Tibial nerve (tissue), 4 donors: ENCODE measurements around the gene KIAA2012. TPM values are rescaled to one million over a fixed set of nuclear protein-coding genes. Genes with fewer than 3 reads are reported as not detected.
A peak's percentile ranks its signal among the peaks of the same experiment; 100 is the strongest.

Experiments used
- DNase-seq, 2 donors: peaks; one replicate each; pipeline ENCODE4 v3.0.0-alpha.2; 2019; ENCODE audit warnings: low spot score in 2 of 2
- H3K27ac ChIP-seq, 4 donors: fragments of 200-600 bp; sonication (generic) in 3 of 4; one replicate each; pipeline ENCODE4 v1.5.1; 2017 to 2019; ENCODE audit warnings: mild to moderate bottlenecking in 1 of 4
- H3K27me3 ChIP-seq, 2 donors: fragments of 200-600 bp; sonication (generic) in 1 of 2; one replicate each; pipeline versions ENCODE4 v1.5.1 to v1.6.0; 2017 to 2019
- H3K36me3 ChIP-seq, 3 donors: fragments of 200-600 bp; sonication (generic); one replicate each; pipeline ENCODE4 v1.5.1; 2018 to 2019
- H3K4me1 ChIP-seq, 4 donors: fragments of 200-600 bp; sonication (generic) in 3 of 4; one replicate each; pipeline ENCODE4 v1.5.1; 2017 to 2019
- H3K4me3 ChIP-seq, 4 donors: fragments of 200-600 bp; sonication (generic) in 3 of 4; one replicate each; pipeline ENCODE4 v1.5.1; 2017 to 2019; ENCODE audit warnings: mild to moderate bottlenecking in 1 of 4, moderate library complexity in 1 of 4
- H3K9me3 ChIP-seq, 4 donors: fragments of 200-600 bp; sonication (generic) in 3 of 4; one replicate each; pipeline ENCODE4 v1.5.1; 2017 to 2019
- EP300 ChIP-seq, 2 donors: sonication (generic); formaldehyde crosslinking; IDR thresholded peaks; one replicate each; pipeline ENCODE4 v1.6.1; 2017; ENCODE audit warnings: antibody characterized with exemption in 2 of 2, mild to moderate bottlenecking in 1 of 2
- POLR2A ChIP-seq, 2 donors: fragments of 450-650 bp; IDR thresholded peaks; one replicate each; pipeline ENCODE4 v1.6.1; 2017; ENCODE audit warnings: antibody characterized with exemption in 2 of 2, mild to moderate bottlenecking in 2 of 2, moderate library complexity in 2 of 2
- WGBS, 2 donors: methylation state at CpG; one replicate each; pipeline ENCODE4 v1.1.5; 2018; 5-methylcytosine and 5-hydroxymethylcytosine counted together
- total RNA-seq, 4 donors: library from RNA; depleted of rRNA; stranded (reverse); fragments of >200 nt; gene quantifications; one replicate each; pipeline ENCODE4 v1.1.0, GENCODE V29; 2016
- TF ChIP-seq, protein P1 (sequence below), 5 experiments: fragments of 200-600 bp in 3 of 5; fragments of 450-650 bp in 2 of 5; sonication (generic) in 3 of 5; IDR thresholded peaks; one replicate each; pipeline ENCODE4 v1.5.1; 2016 to 2019; ENCODE audit warnings: antibody characterized with exemption in 5 of 5, mild to moderate bottlenecking in 3 of 5, moderate library complexity in 2 of 5

The KIAA2012 gene
- total RNA-seq, 4 donors from 2014 or later = not detected

DNA sequence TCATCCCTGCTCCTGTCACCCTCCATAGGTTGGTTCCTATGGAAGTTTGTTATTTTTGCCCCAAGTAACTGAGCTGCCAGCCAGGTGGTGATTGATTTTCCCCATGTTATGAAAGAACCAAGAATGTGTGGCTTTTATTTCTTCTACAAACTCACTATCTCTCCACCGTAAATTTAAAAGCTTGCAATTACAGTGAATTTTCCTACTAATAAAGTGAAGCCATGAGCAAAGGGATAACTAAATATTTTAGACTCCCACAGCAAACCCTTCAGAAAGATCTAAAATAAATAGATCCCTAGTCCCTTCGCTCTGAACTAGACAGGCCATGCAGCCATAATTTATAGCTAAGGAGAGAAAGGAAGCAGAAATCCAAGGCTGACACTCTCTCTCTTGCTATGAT, 6.2 kb upstream of the KIAA2012 start:
- no peaks in the 10 kb centered on the region for H3K9me3 ChIP-seq
- DNase-seq = no peak

GRCh38 chr2:202067589-202067988, 5.5 kb upstream of the KIAA2012 start:
- H3K4me3 ChIP-seq = no peak overlapping the region
- H3K4me1 ChIP-seq = peaks cover 0 to 18% (median 8%) of the 10 kb centered on the region in 4 donors
- 92 to 95% methylated on average over 1 of the region's 1 CpG for WGBS, 2 donors
- no peaks in the 10 kb centered on the region for H3K27me3 ChIP-seq
- TF ChIP-seq, protein P1, sequence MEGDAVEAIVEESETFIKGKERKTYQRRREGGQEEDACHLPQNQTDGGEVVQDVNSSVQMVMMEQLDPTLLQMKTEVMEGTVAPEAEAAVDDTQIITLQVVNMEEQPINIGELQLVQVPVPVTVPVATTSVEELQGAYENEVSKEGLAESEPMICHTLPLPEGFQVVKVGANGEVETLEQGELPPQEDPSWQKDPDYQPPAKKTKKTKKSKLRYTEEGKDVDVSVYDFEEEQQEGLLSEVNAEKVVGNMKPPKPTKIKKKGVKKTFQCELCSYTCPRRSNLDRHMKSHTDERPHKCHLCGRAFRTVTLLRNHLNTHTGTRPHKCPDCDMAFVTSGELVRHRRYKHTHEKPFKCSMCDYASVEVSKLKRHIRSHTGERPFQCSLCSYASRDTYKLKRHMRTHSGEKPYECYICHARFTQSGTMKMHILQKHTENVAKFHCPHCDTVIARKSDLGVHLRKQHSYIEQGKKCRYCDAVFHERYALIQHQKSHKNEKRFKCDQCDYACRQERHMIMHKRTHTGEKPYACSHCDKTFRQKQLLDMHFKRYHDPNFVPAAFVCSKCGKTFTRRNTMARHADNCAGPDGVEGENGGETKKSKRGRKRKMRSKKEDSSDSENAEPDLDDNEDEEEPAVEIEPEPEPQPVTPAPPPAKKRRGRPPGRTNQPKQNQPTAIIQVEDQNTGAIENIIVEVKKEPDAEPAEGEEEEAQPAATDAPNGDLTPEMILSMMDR (IDR thresholded peaks at IDR 0.05) = no peak
- no peak for TF ChIP-seq EP300 (IDR thresholded peaks at IDR 0.05)
- no peaks in the 10 kb centered on the region for H3K9me3 ChIP-seq
- DNase-seq = no peak
- H3K36me3 ChIP-seq = no peaks in the 10 kb centered on the region
- H3K27ac ChIP-seq = no peak overlapping the region

More for the DNA sequence above, 6.2 kb upstream of the KIAA2012 start:
- H3K4me3 ChIP-seq = no peak overlapping the region
- no peaks in the 10 kb centered on the region for H3K36me3 ChIP-seq
- peaks cover 0 to 18% (median 8%) of the 10 kb centered on the region in 4 donors for H3K4me1 ChIP-seq
- WGBS, 2 donors = 60 to 69% methylated on average over 2 of the region's 2 CpGs
- no peak overlapping the region for H3K27ac ChIP-seq
- TF ChIP-seq EP300 (IDR thresholded peaks at IDR 0.05) (no peak), POLR2A (IDR thresholded peaks at IDR 0.05) (no peak)
- TF ChIP-seq, protein P1 (IDR thresholded peaks at IDR 0.05) = no peak
- H3K27me3 ChIP-seq = no peaks in the 10 kb centered on the region

- Histone ChIP-seq H3K9me3 (no peaks in the 10 kb centered on the region), H3K27ac (no peak overlapping the region), H3K4me3 (no peak overlapping the region), H3K4me1 (peaks cover 0 to 15% (median 3%) of the 10 kb centered on the region in 4 donors), H3K36me3 (no peaks in the 10 kb centered on the region), H3K27me3 (no peaks in the 10 kb centered on the region)
- no peak for DNase-seq
- 75 to 81% methylated on average over 11 of the region's 11 CpGs for WGBS, 2 donors
- TF ChIP-seq, protein P1 (IDR thresholded peaks at IDR 0.05) = no peak
- TF ChIP-seq EP300 (IDR thresholded peaks at IDR 0.05) (no peak), POLR2A (IDR thresholded peaks at IDR 0.05) (no peak)
Measured at GRCh38 chr2:202069170-202070067, 3.6 kb upstream of the KIAA2012 start.

DNA sequence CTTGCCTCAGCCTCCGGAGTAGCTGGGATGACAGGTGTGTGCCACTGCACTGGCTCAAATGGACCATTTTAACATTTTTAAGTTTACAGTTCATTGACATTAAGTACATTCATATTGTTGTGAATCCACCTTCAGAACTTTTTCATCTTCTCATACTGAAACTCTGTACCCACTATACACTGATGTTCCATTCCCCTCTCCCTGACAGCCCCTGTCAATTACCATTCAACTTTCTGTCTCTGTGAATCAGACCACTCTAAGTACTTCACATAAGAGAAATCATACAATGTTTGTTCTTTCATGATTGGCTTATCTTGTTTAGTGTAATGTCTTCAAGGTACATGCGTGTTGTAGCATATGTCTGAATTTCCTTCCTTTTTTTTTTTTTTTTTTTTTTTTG, 1.9 kb upstream of the KIAA2012 start:
- no peaks in the 10 kb centered on the region for H3K27me3 ChIP-seq
- 96 to 97% methylated on average over 2 of the region's 2 CpGs for WGBS, 2 donors
- TF ChIP-seq EP300 (IDR thresholded peaks at IDR 0.05) (no peak), POLR2A (IDR thresholded peaks at IDR 0.05) (no peak)
- TF ChIP-seq, protein P1 (IDR thresholded peaks at IDR 0.05) = no peak
- H3K4me3 ChIP-seq = no peak overlapping the region
- H3K9me3 ChIP-seq = no peaks in the 10 kb centered on the region
- H3K27ac ChIP-seq = no peak overlapping the region
- peaks cover 0 to 6% (median 0%) of the 10 kb centered on the region in 4 donors for H3K4me1 ChIP-seq
- no peaks in the 10 kb centered on the region for H3K36me3 ChIP-seq
- no peak for DNase-seq

GRCh38 chr2:202072226-202072625, 829 bp upstream of the KIAA2012 start:
- whole genome bisulfite sequencing, 2 donors = 59 to 88% methylated on average over 2 of the region's 2 CpGs
- Histone ChIP-seq H3K27me3 (no peaks in the 10 kb centered on the region), H3K9me3 (no peaks in the 10 kb centered on the region), H3K36me3 (no peaks in the 10 kb centered on the region), H3K4me1 (peaks cover 0 to 6% (median 0%) of the 10 kb centered on the region in 4 donors), H3K27ac (no peak overlapping the region), H3K4me3 (no peak overlapping the region)
- DNase-seq = no peak
- TF ChIP-seq POLR2A (IDR thresholded peaks at IDR 0.05) = no peak
- TF ChIP-seq, protein P1 (IDR thresholded peaks at IDR 0.05) = peak in 1 of 5 experiments; percentile 13
